ENCODE data around the gene TGFA. TPM values are rescaled to one million over a fixed set of nuclear protein-coding genes. Genes with fewer than 3 reads are reported as not detected.

TGFA gene
- total and polyA plus RNA-seq, 10 of the 15 experiments (the other 5 are each of a cell fraction or from before 2014, with no cell fraction given): 0.03 to 0.23 TPM; not detected in 8

DNA sequence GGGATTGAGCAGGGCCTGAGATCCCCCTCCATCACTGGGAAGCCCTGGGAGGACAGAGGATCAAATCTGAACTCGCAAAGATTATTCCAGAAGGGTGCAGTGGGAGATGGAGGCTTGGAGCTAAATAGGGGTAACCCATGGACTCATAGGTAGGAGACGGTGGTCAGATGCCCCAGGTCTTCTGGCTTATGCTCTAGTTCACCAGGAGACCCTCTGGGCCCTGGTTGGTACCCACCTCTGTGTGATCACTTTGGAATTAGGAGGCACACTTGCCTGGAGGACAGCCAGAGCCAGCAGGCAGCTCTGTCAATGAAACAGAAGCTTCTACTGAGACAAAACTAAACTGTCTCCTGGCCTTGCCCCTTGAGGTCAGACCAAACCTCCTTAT lies 110.6 kb downstream of the TGFA start:
- no peak for TF ChIP-seq CREB1 (IDR thresholded peaks at IDR 0.05; ENCODE audit: low read depth)
- TF ChIP-seq MYB (IDR thresholded peaks at IDR 0.05; ENCODE audit: borderline replicate concordance, low read depth, low read length): no peak
- no peak for TF ChIP-seq MTA2 (IDR thresholded peaks at IDR 0.05; ENCODE audit: low read depth)
- no peak for TF ChIP-seq SRF (IDR thresholded peaks at IDR 0.05; ENCODE audit: low read depth in 2 of 2, low read length in 2 of 2)
- TF ChIP-seq HDGF (IDR thresholded peaks at IDR 0.05): no peak
- TF ChIP-seq SUZ12 (IDR thresholded peaks at IDR 0.05; ENCODE audit: unreplicated experiment): no peak
- TF ChIP-seq, protein P1, sequence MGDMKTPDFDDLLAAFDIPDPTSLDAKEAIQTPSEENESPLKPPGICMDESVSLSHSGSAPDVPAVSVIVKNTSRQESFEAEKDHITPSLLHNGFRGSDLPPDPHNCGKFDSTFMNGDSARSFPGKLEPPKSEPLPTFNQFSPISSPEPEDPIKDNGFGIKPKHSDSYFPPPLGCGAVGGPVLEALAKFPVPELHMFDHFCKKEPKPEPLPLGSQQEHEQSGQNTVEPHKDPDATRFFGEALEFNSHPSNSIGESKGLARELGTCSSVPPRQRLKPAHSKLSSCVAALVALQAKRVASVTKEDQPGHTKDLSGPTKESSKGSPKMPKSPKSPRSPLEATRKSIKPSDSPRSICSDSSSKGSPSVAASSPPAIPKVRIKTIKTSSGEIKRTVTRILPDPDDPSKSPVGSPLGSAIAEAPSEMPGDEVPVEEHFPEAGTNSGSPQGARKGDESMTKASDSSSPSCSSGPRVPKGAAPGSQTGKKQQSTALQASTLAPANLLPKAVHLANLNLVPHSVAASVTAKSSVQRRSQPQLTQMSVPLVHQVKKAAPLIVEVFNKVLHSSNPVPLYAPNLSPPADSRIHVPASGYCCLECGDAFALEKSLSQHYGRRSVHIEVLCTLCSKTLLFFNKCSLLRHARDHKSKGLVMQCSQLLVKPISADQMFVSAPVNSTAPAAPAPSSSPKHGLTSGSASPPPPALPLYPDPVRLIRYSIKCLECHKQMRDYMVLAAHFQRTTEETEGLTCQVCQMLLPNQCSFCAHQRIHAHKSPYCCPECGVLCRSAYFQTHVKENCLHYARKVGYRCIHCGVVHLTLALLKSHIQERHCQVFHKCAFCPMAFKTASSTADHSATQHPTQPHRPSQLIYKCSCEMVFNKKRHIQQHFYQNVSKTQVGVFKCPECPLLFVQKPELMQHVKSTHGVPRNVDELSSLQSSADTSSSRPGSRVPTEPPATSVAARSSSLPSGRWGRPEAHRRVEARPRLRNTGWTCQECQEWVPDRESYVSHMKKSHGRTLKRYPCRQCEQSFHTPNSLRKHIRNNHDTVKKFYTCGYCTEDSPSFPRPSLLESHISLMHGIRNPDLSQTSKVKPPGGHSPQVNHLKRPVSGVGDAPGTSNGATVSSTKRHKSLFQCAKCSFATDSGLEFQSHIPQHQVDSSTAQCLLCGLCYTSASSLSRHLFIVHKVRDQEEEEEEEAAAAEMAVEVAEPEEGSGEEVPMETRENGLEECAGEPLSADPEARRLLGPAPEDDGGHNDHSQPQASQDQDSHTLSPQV (IDR thresholded peaks at IDR 0.05): no peak
- no peak for TF ChIP-seq CBX5 (IDR thresholded peaks at IDR 0.05; ENCODE audit: low read depth)
- no peak for TF ChIP-seq NR2C2 (IDR thresholded peaks at IDR 0.05; ENCODE audit: borderline replicate concordance, control insufficient read depth, insufficient read length, low read depth)
- no peak for TF ChIP-seq CREM (IDR thresholded peaks at IDR 0.05; ENCODE audit: low read depth)
- TF ChIP-seq POLR2AphosphoS2 (IDR thresholded peaks at IDR 0.05; ENCODE audit: low read depth, low read length): no peak
- Histone ChIP-seq H3K9me3 (replicated peaks; ENCODE audit: control insufficient read depth, insufficient read depth, low read length) (no peaks in the 10 kb centered on the region), H4K20me1 (ENCODE audit: control insufficient read depth, insufficient read depth) (no peaks in the 10 kb centered on the region), H3K4me3 (no peak overlapping the region), H3K27ac (ENCODE audit: control insufficient read depth, insufficient read depth) (no peak overlapping the region), H3K36me3 (ENCODE audit: control insufficient read depth in 2 of 2, insufficient read depth in 2 of 2, low read length in 1 of 2) (no peaks in the 10 kb centered on the region), H3K4me1 (ENCODE audit: control insufficient read depth, insufficient read depth, low read length) (no peaks in the 10 kb centered on the region), H3K27me3 (replicated peaks in 1 of 2; ENCODE audit: control insufficient read depth in 2 of 2, insufficient read depth in 2 of 2, low read length in 1 of 2) (no peaks in the 10 kb centered on the region; a peak in 1 of 4 replicates), H2AFZ (ENCODE audit: control insufficient read depth, low read depth, low read length) (no peak overlapping the region), H3K4me2 (ENCODE audit: control insufficient read depth, insufficient read depth) (no peak overlapping the region), H3K79me2 (ENCODE audit: control insufficient read depth, insufficient read depth, low read length) (no peaks in the 10 kb centered on the region), H3K9ac (ENCODE audit: control insufficient read depth, insufficient read depth, low read length) (no peak overlapping the region)
- intact Hi-C loops (cut with micrococcal nuclease; ENCODE audit: unreplicated experiment): no loop called here
- DNase-seq (ENCODE audit: low read depth, low spot score) (no peak), FAIRE-seq (no peak), ATAC-seq (no peak)
- ChIA-PET RAD21 (ENCODE audit: unreplicated experiment) (no interaction called here), SMC1A (ENCODE audit: uncharacterized antibody, unreplicated experiment) (no interaction called here), POLR2A (no interaction called here), CTCF (no interaction called here)
- in situ Hi-C loops (cut with MboI): no loop called here
- BruUV-seq (replicated peaks): no TSS peak
- 0% methylated on average over 2 of the region's 2 CpGs for WGBS (ENCODE audit: insufficient coverage, insufficient replicate concordance, low lambda C conversion rate, missing lambda C conversion rate)
